ENCODE data around the gene CYB5RL.

DNA sequence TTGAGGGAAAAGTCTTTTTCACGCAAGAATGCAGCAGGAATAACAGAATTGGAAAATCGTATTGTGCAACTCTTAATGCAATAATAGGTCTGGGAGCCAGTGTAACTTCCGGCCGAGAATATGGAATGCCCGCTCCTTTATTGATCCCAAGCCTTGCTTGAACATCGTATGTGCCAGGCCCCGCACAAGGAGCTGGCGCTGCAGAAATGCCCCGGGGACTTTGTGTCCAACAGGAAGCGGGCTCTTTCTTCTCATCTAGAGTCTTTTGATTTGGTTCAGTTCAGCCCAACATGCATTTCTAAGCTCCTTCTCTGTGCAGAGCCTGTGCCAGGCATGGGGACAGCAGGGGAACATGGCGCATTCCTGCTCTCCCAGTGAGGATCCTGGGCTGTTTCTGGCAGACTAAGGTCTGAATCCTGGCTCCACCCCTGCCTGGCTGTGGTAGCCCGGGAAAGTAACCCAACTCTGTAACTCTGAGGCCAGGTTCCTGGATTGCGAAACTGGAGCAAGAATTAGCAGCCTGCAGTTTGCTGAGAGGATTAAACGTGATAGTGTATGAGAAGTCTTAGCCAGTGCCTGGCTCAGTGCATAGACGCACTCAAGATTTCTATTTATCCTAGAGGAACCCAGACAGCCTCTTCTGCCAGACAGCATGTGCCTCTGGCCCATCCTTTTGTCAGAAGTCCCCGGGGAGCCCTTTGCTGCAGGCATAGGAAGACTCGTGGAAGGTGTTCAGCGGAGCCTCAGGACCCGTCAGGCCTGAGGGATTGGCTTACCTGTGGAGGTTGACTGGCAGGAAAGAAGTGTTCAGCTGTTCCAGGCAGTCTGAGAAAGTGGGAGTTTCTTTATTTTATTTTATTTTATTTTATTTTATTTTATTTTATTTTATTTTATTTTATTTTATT, 46.0 kb downstream of the CYB5RL start:
- no peak for TF ChIP-seq CREB1 (IDR thresholded peaks at IDR 0.05)
- no peak for TF ChIP-seq BACH1 (IDR thresholded peaks at IDR 0.05; ENCODE audit: low read length)
- TF ChIP-seq EZH2 (IDR thresholded peaks at IDR 0.05; ENCODE audit: low read depth, low read length, severe bottlenecking): no peak
- TF ChIP-seq, protein P1, sequence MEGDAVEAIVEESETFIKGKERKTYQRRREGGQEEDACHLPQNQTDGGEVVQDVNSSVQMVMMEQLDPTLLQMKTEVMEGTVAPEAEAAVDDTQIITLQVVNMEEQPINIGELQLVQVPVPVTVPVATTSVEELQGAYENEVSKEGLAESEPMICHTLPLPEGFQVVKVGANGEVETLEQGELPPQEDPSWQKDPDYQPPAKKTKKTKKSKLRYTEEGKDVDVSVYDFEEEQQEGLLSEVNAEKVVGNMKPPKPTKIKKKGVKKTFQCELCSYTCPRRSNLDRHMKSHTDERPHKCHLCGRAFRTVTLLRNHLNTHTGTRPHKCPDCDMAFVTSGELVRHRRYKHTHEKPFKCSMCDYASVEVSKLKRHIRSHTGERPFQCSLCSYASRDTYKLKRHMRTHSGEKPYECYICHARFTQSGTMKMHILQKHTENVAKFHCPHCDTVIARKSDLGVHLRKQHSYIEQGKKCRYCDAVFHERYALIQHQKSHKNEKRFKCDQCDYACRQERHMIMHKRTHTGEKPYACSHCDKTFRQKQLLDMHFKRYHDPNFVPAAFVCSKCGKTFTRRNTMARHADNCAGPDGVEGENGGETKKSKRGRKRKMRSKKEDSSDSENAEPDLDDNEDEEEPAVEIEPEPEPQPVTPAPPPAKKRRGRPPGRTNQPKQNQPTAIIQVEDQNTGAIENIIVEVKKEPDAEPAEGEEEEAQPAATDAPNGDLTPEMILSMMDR (IDR thresholded peaks at IDR 0.05; ENCODE audit: control extremely low read depth in 1 of 3, insufficient read depth in 1 of 3, low read depth in 1 of 3, low read length in 3 of 3): no peak
- 0 out of 2 replicates have a peak, but pooled peaks have one; percentile 27 for TF ChIP-seq YY1 (IDR thresholded peaks at IDR 0.05; ENCODE audit: low read depth, low read length)
- TF ChIP-seq POLR2A (IDR thresholded peaks at IDR 0.05; ENCODE audit: control extremely low read depth in 1 of 2, low read depth in 2 of 2, low read length in 2 of 2): no peak
- TF ChIP-seq, protein P2, sequence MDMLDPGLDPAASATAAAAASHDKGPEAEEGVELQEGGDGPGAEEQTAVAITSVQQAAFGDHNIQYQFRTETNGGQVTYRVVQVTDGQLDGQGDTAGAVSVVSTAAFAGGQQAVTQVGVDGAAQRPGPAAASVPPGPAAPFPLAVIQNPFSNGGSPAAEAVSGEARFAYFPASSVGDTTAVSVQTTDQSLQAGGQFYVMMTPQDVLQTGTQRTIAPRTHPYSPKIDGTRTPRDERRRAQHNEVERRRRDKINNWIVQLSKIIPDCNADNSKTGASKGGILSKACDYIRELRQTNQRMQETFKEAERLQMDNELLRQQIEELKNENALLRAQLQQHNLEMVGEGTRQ (IDR thresholded peaks at IDR 0.05; ENCODE audit: low read length): no peak
- no peak for TF ChIP-seq SRF (IDR thresholded peaks at IDR 0.05; ENCODE audit: low read depth, low read length)
- TF ChIP-seq EGR1 (IDR thresholded peaks at IDR 0.05; ENCODE audit: borderline replicate concordance, low read depth, low read length): no peak
- TF ChIP-seq RFX5 (IDR thresholded peaks at IDR 0.05; ENCODE audit: borderline replicate concordance, low read depth, low read length): no peak

All from H1 (cell line).